ENCODE measurements around the gene USP11. TPM values are rescaled to one million over a fixed set of nuclear protein-coding genes. Genes with fewer than 3 reads are reported as not detected.

USP11 gene
- total and polyA plus RNA-seq, 2 of the 8 experiments (the other 6 are each of a cell fraction or from before 2014, with no cell fraction given): 40.9 to 84.0 TPM

- Histone ChIP-seq H4K5ac (ENCODE audit: insufficient read length, low read depth, low read length) (no peak overlapping the region), H4K20me1 (replicated peaks in 1 of 2; ENCODE audit: control insufficient read depth in 1 of 2, insufficient read depth in 2 of 2, low read length in 2 of 2) (peaks cover 2 to 9% of the 10 kb centered on the region in 2 experiments), H3K36me3 (ENCODE audit: control insufficient read depth in 2 of 4, insufficient read depth in 4 of 4, low read length in 3 of 4) (peaks cover 0 to 12% (median 5%) of the 10 kb centered on the region in 4 experiments; a peak in 5 of 8 replicates), H3K56ac (replicated peaks; ENCODE audit: insufficient read length, low read depth, low read length) (no peak overlapping the region), H3K79me2 (ENCODE audit: control insufficient read depth in 1 of 2, insufficient read depth in 2 of 2, low read length in 2 of 2) (peaks cover 8 to 17% of the 10 kb centered on the region in 2 experiments; a peak in 3 of 4 replicates), H2AK5ac (ENCODE audit: low read depth, low read length) (no peak overlapping the region), H3K18ac (ENCODE audit: extremely low read depth, low read length) (no peak overlapping the region; the same call in 1 of the 2 replicates), H3K9me3 (ENCODE audit: insufficient read depth in 2 of 2, low read depth in 1 of 2, low read length in 1 of 2) (no peaks in the 10 kb centered on the region), H3K4me1 (replicated peaks in 1 of 4; ENCODE audit: control insufficient read depth in 3 of 4, insufficient read depth in 4 of 4, low read length in 3 of 4) (peaks cover 0 to 11% (median 5%) of the 10 kb centered on the region in 4 experiments; a peak in 6 of 7 replicates), H2BK20ac (ENCODE audit: low read length) (no peak overlapping the region), H3K27ac (ENCODE audit: low read depth, low read length) (no peak overlapping the region), H3K14ac (ENCODE audit: insufficient read length) (no peak overlapping the region), H3K4me2 (ENCODE audit: insufficient read depth in 1 of 2, low read depth in 2 of 2, low read length in 2 of 2) (peak overlapping the region; percentile 83 to 93), H2AFZ (ENCODE audit: low read length) (no peak overlapping the region; the same call in 1 of the 2 replicates), H3K23me2 (ENCODE audit: low read depth, low read length) (peaks cover 2% of the 10 kb centered on the region; the same call in 1 of the 2 replicates), H3K9ac (replicated peaks in 1 of 4; ENCODE audit: extremely low read depth in 1 of 4, low read depth in 3 of 4, low read length in 3 of 4) (peak overlapping the region in 1 of 4 experiments; percentile 47; a peak in 2 of 7 replicates), H2BK120ac (replicated peaks; ENCODE audit: low read depth, low read length) (no peak overlapping the region), H2BK5ac (ENCODE audit: low read depth, low read length) (no peak overlapping the region; the same call in 1 of the 2 replicates), H3K4me3 (ENCODE audit: extremely low read depth in 1 of 4, insufficient read depth in 2 of 4, low read depth in 3 of 4, low read length in 4 of 4) (peak overlapping the region; percentile 40 to 86 (median 54)), H3K4ac (replicated peaks; ENCODE audit: insufficient read length, low read depth, low read length) (no peak overlapping the region), H2BK15ac (ENCODE audit: low read length) (no peak overlapping the region), H4K8ac (ENCODE audit: extremely low read depth, insufficient read depth, low read length) (no peak overlapping the region), H3K23ac (ENCODE audit: insufficient read length) (no peak overlapping the region), H4K91ac (replicated peaks; ENCODE audit: insufficient read length, low read length) (peak overlapping the region; percentile 27), H3K79me1 (ENCODE audit: low read depth, low read length) (no peaks in the 10 kb centered on the region), H3K27me3 (replicated peaks in 1 of 4; ENCODE audit: control insufficient read depth in 3 of 4, extremely low read depth in 1 of 4, insufficient read depth in 3 of 4, low read length in 3 of 4) (no peaks in the 10 kb centered on the region), H2BK12ac (ENCODE audit: low read depth, low read length) (no peak overlapping the region)
- 6% methylated on average over 21 of the region's 40 CpGs; no CpG with 5 or more reads in 1 of the 2 experiments for WGBS, 2 experiments (ENCODE audit: extremely low coverage in 1 of 2, insufficient coverage in 1 of 2, insufficient read length in 1 of 2, insufficient replicate concordance in 2 of 2, low coverage in 1 of 2, low lambda C conversion rate in 2 of 2, missing lambda C conversion rate in 1 of 2)
- ChIA-PET CTCF (ENCODE audit: partially characterized antibody) (interaction anchor here (0.5 to 0.9 kb wide), 2 partner anchors 55 to 333 kb away, joined by 3 read pairs; no protein-coding TSS in a partner anchor), POLR2A (ENCODE audit: partially characterized antibody) (interaction anchor here (0.6 to 2.0 kb wide), 9 partner anchors 25 to 192 kb away, joined by 3 to 13 read pairs (median 4); partner anchors contain the start of genes CDK16, NDUFB11, RBM10 and USP11)
- DNase-seq (ENCODE audit: low read depth in 1 of 2, low spot score in 2 of 2) (peak; percentile 57 to 77), FAIRE-seq (peak; percentile 74)
- TF ChIP-seq POLR2A (IDR thresholded peaks at IDR 0.05; ENCODE audit: control extremely low read depth in 1 of 2, low read depth in 2 of 2, low read length in 2 of 2): peak in 1 of 2 experiments; percentile 67; a peak in 2 of 3 replicates
- no peak for TF ChIP-seq KDM5A (IDR thresholded peaks at IDR 0.05; ENCODE audit: low read length)
- no peak for TF ChIP-seq USF2 (IDR thresholded peaks at IDR 0.05; ENCODE audit: low read length)
- peak; percentile 94 for TF ChIP-seq SIX5 (IDR thresholded peaks at IDR 0.05; ENCODE audit: low read depth, low read length)
- TF ChIP-seq TAF1 (IDR thresholded peaks at IDR 0.05; ENCODE audit: low read depth, low read length): peak; percentile 89
- no peak for TF ChIP-seq BCL11A (IDR thresholded peaks at IDR 0.05; ENCODE audit: low read depth in 2 of 2, low read length in 2 of 2)
- TF ChIP-seq GTF2F1 (IDR thresholded peaks at IDR 0.05; ENCODE audit: borderline replicate concordance, low read depth, low read length): no peak
- TF ChIP-seq SP2 (IDR thresholded peaks at IDR 0.05; ENCODE audit: low read length): no peak
- TF ChIP-seq, protein P1, sequence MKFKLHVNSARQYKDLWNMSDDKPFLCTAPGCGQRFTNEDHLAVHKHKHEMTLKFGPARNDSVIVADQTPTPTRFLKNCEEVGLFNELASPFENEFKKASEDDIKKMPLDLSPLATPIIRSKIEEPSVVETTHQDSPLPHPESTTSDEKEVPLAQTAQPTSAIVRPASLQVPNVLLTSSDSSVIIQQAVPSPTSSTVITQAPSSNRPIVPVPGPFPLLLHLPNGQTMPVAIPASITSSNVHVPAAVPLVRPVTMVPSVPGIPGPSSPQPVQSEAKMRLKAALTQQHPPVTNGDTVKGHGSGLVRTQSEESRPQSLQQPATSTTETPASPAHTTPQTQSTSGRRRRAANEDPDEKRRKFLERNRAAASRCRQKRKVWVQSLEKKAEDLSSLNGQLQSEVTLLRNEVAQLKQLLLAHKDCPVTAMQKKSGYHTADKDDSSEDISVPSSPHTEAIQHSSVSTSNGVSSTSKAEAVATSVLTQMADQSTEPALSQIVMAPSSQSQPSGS (IDR thresholded peaks at IDR 0.05; ENCODE audit: low read length): no peak
These were observed 42.2 kb upstream of the USP11 start for GRCh38 chrX:47190445-47191269.

Data from H1 (cell line).